Trophoblast cell (in vitro differentiated cells and primary cell): ENCODE results near the gene TCFL5.

Experiments
- DNase-seq, 2 donors: peaks; one replicate each; pipeline ENCODE4 v3.0.0-alpha.2; 2016
- H2AFZ ChIP-seq: 2 replicates; pipeline ENCODE4 v1.6.1; 2013; ENCODE audit warnings: low read length, moderate library complexity, mild to moderate bottlenecking; ENCODE audit not compliant: insufficient read depth, poor library complexity
- H2AK5ac ChIP-seq: 2 replicates; pipeline ENCODE4 v1.6.1; 2013; ENCODE audit warnings: mild to moderate bottlenecking, low read length
- H2BK120ac ChIP-seq: 2 replicates; pipeline ENCODE4 v1.6.1; 2013; ENCODE audit warnings: low read length, mild to moderate bottlenecking, moderate library complexity; ENCODE audit not compliant: insufficient read depth, poor library complexity
- H2BK12ac ChIP-seq: 2 replicates; pipeline ENCODE4 v1.6.1; 2013; ENCODE audit warnings: mild to moderate bottlenecking, low read length, moderate library complexity
- H2BK5ac ChIP-seq: 2 replicates; pipeline ENCODE4 v1.6.1; 2013; ENCODE audit warnings: low read length, low read depth, moderate library complexity, mild to moderate bottlenecking; ENCODE audit not compliant: poor library complexity
- H3K14ac ChIP-seq: 2 replicates; pipeline ENCODE4 v1.6.1; 2013; ENCODE audit warnings: mild to moderate bottlenecking, low read length
- H3K18ac ChIP-seq: 2 replicates; pipeline ENCODE4 v1.6.1; 2013; ENCODE audit warnings: mild to moderate bottlenecking, low read length
- H3K23ac ChIP-seq: 2 replicates; pipeline ENCODE4 v1.6.1; 2013; ENCODE audit warnings: low read length
- H3K27ac ChIP-seq: 2 replicates; pipeline ENCODE4 v1.5.1; 2013; ENCODE audit warnings: low read depth, mild to moderate bottlenecking, inconsistent platforms, low read length, moderate library complexity
- H3K27me3 ChIP-seq: 2 replicates; pipeline ENCODE4 v1.6.1; 2013; ENCODE audit warnings: inconsistent platforms, mild to moderate bottlenecking, low read length, moderate library complexity; ENCODE audit not compliant: insufficient read depth
- H3K36me3 ChIP-seq, 2 experiments: 1 replicate in 1 of 2; 2 replicates in 1 of 2; pipeline ENCODE4 v1.6.1; 2013; ENCODE audit warnings: low read length in 2 of 2, mild to moderate bottlenecking in 2 of 2, moderate library complexity in 1 of 2; ENCODE audit not compliant: insufficient read depth in 2 of 2, control insufficient read depth in 1 of 2
- H3K4ac ChIP-seq: 2 replicates; pipeline ENCODE4 v1.6.1; 2013; ENCODE audit warnings: low read depth, mild to moderate bottlenecking, low read length, moderate library complexity
- H3K4me1 ChIP-seq, 2 experiments: 1 replicate in 1 of 2; 2 replicates in 1 of 2; pipeline ENCODE4 v1.6.1; 2013; ENCODE audit warnings: low read length in 2 of 2, mild to moderate bottlenecking in 2 of 2, moderate library complexity in 1 of 2; ENCODE audit not compliant: insufficient read depth in 2 of 2, control insufficient read depth in 1 of 2
- H3K4me2 ChIP-seq: 2 replicates; pipeline ENCODE4 v1.6.1; 2013; ENCODE audit warnings: inconsistent platforms, mild to moderate bottlenecking, low read length, moderate library complexity
- H3K4me3 ChIP-seq: 2 replicates; pipeline ENCODE4 v1.5.1; 2013; ENCODE audit warnings: mild to moderate bottlenecking, low read depth, low read length, inconsistent platforms
- H3K79me1 ChIP-seq: one replicate; pipeline ENCODE4 v1.6.1; 2013; ENCODE audit warnings: low read length
- H3K79me2 ChIP-seq: 2 replicates; pipeline ENCODE4 v1.6.1; 2013; ENCODE audit warnings: low read length, mild to moderate bottlenecking; ENCODE audit not compliant: control insufficient read depth, insufficient read depth, poor library complexity
- H3K9ac ChIP-seq: 2 replicates; pipeline ENCODE4 v1.6.1; 2013; ENCODE audit warnings: mild to moderate bottlenecking, low read length
- H3K9me3 ChIP-seq: 2 replicates; pipeline ENCODE4 v1.6.1; 2013; ENCODE audit warnings: low read depth, mild to moderate bottlenecking, control low read depth, inconsistent platforms, low read length; ENCODE audit not compliant: insufficient read depth
- H4K12ac ChIP-seq: 2 replicates; pipeline ENCODE4 v1.6.1; 2013; ENCODE audit warnings: low read depth, mild to moderate bottlenecking, low read length, moderate library complexity
- H4K8ac ChIP-seq: 2 replicates; pipeline ENCODE4 v1.6.1; 2013; ENCODE audit warnings: low read depth, mild to moderate bottlenecking, low read length, moderate library complexity
- H4K91ac ChIP-seq: one replicate; pipeline ENCODE4 v1.6.1; 2013; ENCODE audit warnings: low read depth, mild to moderate bottlenecking, low read length, moderate library complexity
- WGBS: extraction: QIAGEN DNeasy Blood & Tissue Kit; methylation state at CpG from one replicate; pipeline ENCODE4 v1.1.7; 2013; ENCODE audit warnings: missing lambda C conversion rate; ENCODE audit not compliant: insufficient read length, insufficient coverage; ENCODE audit errors: extremely low coverage; 5-methylcytosine and 5-hydroxymethylcytosine counted together

Gene TCFL5

GRCh38 chr20:62839816-62840215 lies 21.8 kb downstream of the TCFL5 start:
- Histone ChIP-seq H3K79me2 (no peaks in the 10 kb centered on the region), H2BK12ac (no peak overlapping the region), H3K79me1 (no peaks in the 10 kb centered on the region), H3K27me3 (no peaks in the 10 kb centered on the region), H3K4me1 (peaks cover 3% of the 10 kb centered on the region in 2 experiments), H3K9me3 (no peaks in the 10 kb centered on the region), H3K36me3 (peaks cover 40 to 41% of the 10 kb centered on the region in 2 experiments), H3K18ac (no peak overlapping the region), H3K23ac (no peak overlapping the region), H2AFZ (no peak overlapping the region), H3K9ac (no peak overlapping the region), H4K91ac (no peak overlapping the region), H3K14ac (no peak overlapping the region), H2BK5ac (no peak overlapping the region), H4K8ac (no peak overlapping the region), H2AK5ac (no peak overlapping the region), H2BK120ac (no peak overlapping the region), H3K4me3 (no peak overlapping the region), H4K12ac (no peak overlapping the region), H3K27ac (no peak overlapping the region), H3K4ac (no peak overlapping the region), H3K4me2 (no peak overlapping the region)
- no CpG with 5 or more reads among the region's 11 CpGs for WGBS
- no peak for DNase-seq

DNA sequence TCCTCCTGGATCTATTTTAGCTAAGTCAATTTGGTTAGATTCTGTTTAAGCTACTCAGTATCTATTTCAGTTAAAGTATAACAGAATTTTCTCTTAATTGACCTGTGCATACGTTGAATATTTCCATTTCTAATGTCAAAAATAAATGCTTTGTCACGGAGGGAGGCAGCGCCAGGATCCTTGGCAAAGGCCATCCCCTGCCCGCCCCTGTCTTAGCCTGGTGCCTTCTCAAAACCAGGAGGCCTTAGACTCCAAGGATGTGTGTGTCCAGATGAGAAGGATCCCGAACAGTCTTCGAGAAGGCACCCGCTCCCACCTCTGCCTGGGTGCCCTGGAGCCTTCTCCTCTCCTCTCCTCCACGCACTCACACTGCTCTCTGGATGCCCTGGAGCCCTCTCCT lies 22.4 kb downstream of the TCFL5 start:
- no peak overlapping the region for H3K9ac ChIP-seq
- no peak overlapping the region for H4K8ac ChIP-seq
- H4K12ac ChIP-seq = no peak overlapping the region
- no peak for DNase-seq
- no peak overlapping the region for H2AFZ ChIP-seq
- no peak overlapping the region for H3K23ac ChIP-seq
- H3K4me1 ChIP-seq = peaks cover 3% of the 10 kb centered on the region in 2 experiments
- H2BK120ac ChIP-seq = no peak overlapping the region
- no peaks in the 10 kb centered on the region for H3K79me2 ChIP-seq
- no peaks in the 10 kb centered on the region for H3K27me3 ChIP-seq
- no peak overlapping the region for H3K27ac ChIP-seq
- no peak overlapping the region for H3K18ac ChIP-seq
- H4K91ac ChIP-seq = no peak overlapping the region
- H2BK5ac ChIP-seq = no peak overlapping the region
- no CpG with 5 or more reads among the region's 8 CpGs for WGBS
- H3K4me3 ChIP-seq = no peak overlapping the region
- no peak overlapping the region for H3K14ac ChIP-seq
- H3K36me3 ChIP-seq = peaks cover 40 to 41% of the 10 kb centered on the region in 2 experiments
- no peak overlapping the region for H3K4me2 ChIP-seq
- no peak overlapping the region for H2AK5ac ChIP-seq
- H3K4ac ChIP-seq = no peak overlapping the region
- no peaks in the 10 kb centered on the region for H3K79me1 ChIP-seq
- H2BK12ac ChIP-seq = no peak overlapping the region
- no peaks in the 10 kb centered on the region for H3K9me3 ChIP-seq

DNA sequence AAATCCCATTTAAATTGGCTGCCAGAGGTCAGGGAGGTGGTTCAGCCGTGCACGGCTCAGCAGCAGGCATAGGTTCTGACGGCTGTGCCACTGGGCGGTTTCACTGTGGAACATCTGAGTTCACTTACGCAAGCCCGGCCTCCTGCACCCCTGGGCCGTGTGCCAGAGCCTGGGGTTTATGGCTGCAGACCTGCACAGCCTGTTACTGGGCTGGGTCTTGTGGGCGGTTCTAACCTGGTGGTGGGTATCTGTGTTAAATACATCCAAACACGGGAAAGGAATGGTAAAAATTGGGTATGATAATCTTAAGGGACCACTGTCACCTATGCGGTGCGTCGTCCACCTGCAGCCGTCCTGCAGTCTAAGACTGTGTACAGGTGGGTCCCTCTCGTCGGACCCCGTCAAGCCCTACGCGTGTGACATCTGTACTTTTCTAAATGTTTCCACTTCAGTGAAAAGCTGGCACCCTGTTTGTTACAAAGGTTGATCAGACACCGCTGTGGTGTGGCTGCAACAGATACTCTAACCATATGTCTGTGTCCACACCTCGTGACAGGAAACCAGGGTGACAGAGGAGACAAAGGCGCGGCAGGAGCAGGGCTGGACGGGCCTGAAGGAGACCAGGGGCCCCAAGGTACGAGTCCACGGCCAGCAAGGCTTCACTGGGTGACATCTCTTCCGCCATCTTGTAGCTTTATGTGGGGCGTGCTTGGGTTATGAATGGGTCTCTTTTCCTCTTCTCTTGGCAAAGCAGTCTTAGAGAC lies 23.3 kb downstream of the TCFL5 start:
- Histone ChIP-seq H3K27ac (no peak overlapping the region), H3K79me1 (no peaks in the 10 kb centered on the region), H3K79me2 (no peaks in the 10 kb centered on the region), H4K12ac (no peak overlapping the region), H2AK5ac (no peak overlapping the region), H3K4me1 (peaks cover 3% of the 10 kb centered on the region in 2 experiments), H3K14ac (no peak overlapping the region), H2BK5ac (no peak overlapping the region), H3K23ac (no peak overlapping the region), H2AFZ (no peak overlapping the region), H2BK120ac (no peak overlapping the region), H3K36me3 (peaks cover 40 to 41% of the 10 kb centered on the region in 2 experiments), H3K4me3 (no peak overlapping the region), H4K8ac (no peak overlapping the region), H4K91ac (no peak overlapping the region), H3K9me3 (no peaks in the 10 kb centered on the region), H3K9ac (peak overlapping the region; percentile 55), H3K27me3 (no peaks in the 10 kb centered on the region), H3K4me2 (no peak overlapping the region), H3K4ac (no peak overlapping the region), H2BK12ac (no peak overlapping the region), H3K18ac (no peak overlapping the region)
- no CpG with 5 or more reads among the region's 27 CpGs for WGBS
- DNase-seq = no peak

- Histone ChIP-seq H3K9me3 (no peaks in the 10 kb centered on the region), H2BK5ac (no peak overlapping the region), H4K12ac (no peak overlapping the region), H3K14ac (no peak overlapping the region), H3K79me2 (no peaks in the 10 kb centered on the region), H3K4me1 (peaks cover 3% of the 10 kb centered on the region in 2 experiments), H4K91ac (no peak overlapping the region), H2BK12ac (no peak overlapping the region), H3K4ac (no peak overlapping the region), H3K27ac (no peak overlapping the region), H2AFZ (no peak overlapping the region), H3K4me3 (no peak overlapping the region), H3K18ac (no peak overlapping the region), H3K23ac (no peak overlapping the region), H3K36me3 (peaks cover 43 to 44% of the 10 kb centered on the region in 2 experiments), H2BK120ac (no peak overlapping the region), H3K4me2 (no peak overlapping the region), H2AK5ac (no peak overlapping the region), H3K27me3 (no peaks in the 10 kb centered on the region), H4K8ac (no peak overlapping the region), H3K79me1 (no peaks in the 10 kb centered on the region), H3K9ac (no peak overlapping the region)
- no CpG with 5 or more reads among the region's 8 CpGs for WGBS
- DNase-seq = no peak
Observed at GRCh38 chr20:62837790-62838127, 23.9 kb downstream of the TCFL5 start.
